NK-92 (cell line): ENCODE measurements around the gene NFKBIA.
"Not testable (repeated sequence)": the region's sequence is repeated elsewhere in the genome, so short reads cannot be mapped to it uniquely, and the experiment has no call there.

Experiments
- DNase-seq: peaks from one replicate; lab custom pipeline; 2025; ENCODE audit not compliant: unreplicated experiment; lab: John Stamatoyannopoulos, UW

Gene NFKBIA

GRCh38 chr14:35404449-35405303 lies at the start of gene NFKBIA:
NFKBIA (minus strand) TSS chr14:35404749; CDS start chr14:35404644, 105 bp downstream.
- DNase-seq, result peak; percentile 55

GRCh38 chr14:35446450-35446849 lies 41.9 kb upstream of the NFKBIA start:
- DNase-seq, result no peak

GRCh38 chr14:35444104-35444503 lies 39.6 kb upstream of the NFKBIA start:
- no peak for DNase-seq

GRCh38 chr14:35441160-35441559 lies 36.6 kb upstream of the NFKBIA start:
- no peak for DNase-seq

- DNase-seq, result no peak
These were observed 34.6 kb upstream of the NFKBIA start for GRCh38 chr14:35438910-35439713.

GRCh38 chr14:35438492-35438891 lies 33.9 kb upstream of the NFKBIA start:
- not testable (repeated sequence) for DNase-seq

- no peak for DNase-seq
These were observed 30.6 kb upstream of the NFKBIA start for GRCh38 chr14:35435177-35435576.

- DNase-seq, result no peak
These were observed 29.3 kb upstream of the NFKBIA start for GRCh38 chr14:35433826-35434225.

- DNase-seq, result no peak
These were observed 26.1 kb upstream of the NFKBIA start for GRCh38 chr14:35430459-35431199.

GRCh38 chr14:35429951-35430350 lies 25.4 kb upstream of the NFKBIA start:
- DNase-seq, result no peak

GRCh38 chr14:35425850-35426249 lies 21.3 kb upstream of the NFKBIA start:
- no peak for DNase-seq

- no peak for DNase-seq
These were observed 19.1 kb upstream of the NFKBIA start for GRCh38 chr14:35423621-35424020.

GRCh38 chr14:35420036-35420811 lies 15.7 kb upstream of the NFKBIA start:
- DNase-seq, result no peak

- DNase-seq, result no peak
These were observed 14.9 kb upstream of the NFKBIA start for GRCh38 chr14:35419429-35419841.

- no peak for DNase-seq
These were observed 13.5 kb upstream of the NFKBIA start for GRCh38 chr14:35418093-35418492.

- no peak for DNase-seq
These were observed 11.7 kb upstream of the NFKBIA start for GRCh38 chr14:35416108-35416750.

- no peak for DNase-seq
These were observed 9.8 kb upstream of the NFKBIA start for GRCh38 chr14:35414365-35414764.

GRCh38 chr14:35412272-35413056 lies 7.9 kb upstream of the NFKBIA start:
- DNase-seq, result no peak

GRCh38 chr14:35410858-35411257 lies 6.3 kb upstream of the NFKBIA start:
- DNase-seq, result no peak
